HUDEP-2 (cell line): ENCODE results near the gene TRIAP1.

Experiments used
- DNase-seq, 76 experiments: peaks; one replicate each; lab custom pipeline; 2025; ENCODE audit not compliant: unreplicated experiment in 76 of 76; lab: John Stamatoyannopoulos, UW

The TRIAP1 gene

DNA sequence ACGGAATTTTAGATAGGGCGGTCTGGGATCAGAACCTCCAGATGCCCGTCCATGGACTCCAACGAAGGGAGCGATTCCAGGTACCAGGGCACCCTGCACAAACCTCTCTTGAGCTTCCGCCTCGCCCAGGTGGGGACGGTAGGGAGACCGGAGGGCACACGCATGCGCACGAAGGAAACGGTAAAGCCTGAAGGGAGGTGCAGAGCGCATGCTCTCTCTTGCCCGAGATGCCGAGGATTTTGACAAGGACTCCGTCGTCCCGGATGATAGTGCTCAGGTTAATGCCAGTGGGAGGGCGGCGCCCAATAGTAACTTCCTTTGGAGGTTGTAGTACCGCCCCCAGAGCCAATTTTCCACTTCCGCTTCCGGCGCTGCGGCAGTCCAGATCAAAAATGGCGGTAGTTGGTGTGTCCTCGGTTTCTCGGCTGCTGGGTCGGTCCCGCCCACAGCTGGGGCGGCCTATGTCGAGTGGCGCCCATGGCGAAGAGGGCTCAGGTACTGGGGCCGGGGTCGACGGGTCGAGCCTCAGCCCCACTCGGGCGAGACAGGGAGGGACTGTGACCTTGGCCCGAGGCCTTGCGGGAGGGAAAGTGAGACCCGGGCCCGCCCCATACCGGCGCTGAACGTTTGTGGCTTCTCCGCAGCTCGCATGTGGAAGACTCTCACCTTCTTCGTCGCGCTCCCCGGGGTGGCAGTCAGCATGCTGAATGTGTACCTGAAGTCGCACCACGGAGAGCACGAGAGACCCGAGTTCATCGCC is 8.3 kb downstream of the TRIAP1 start, which contains the start of gene COX6A1:
Gene COX6A1, plus strand, starts transcription at position 379 of the 760 bp plus-strand sequence. Its CDS starts 14 bp downstream, at position 393.
- peak; percentile 25 to 98 (median 95) for DNase-seq

DNA sequence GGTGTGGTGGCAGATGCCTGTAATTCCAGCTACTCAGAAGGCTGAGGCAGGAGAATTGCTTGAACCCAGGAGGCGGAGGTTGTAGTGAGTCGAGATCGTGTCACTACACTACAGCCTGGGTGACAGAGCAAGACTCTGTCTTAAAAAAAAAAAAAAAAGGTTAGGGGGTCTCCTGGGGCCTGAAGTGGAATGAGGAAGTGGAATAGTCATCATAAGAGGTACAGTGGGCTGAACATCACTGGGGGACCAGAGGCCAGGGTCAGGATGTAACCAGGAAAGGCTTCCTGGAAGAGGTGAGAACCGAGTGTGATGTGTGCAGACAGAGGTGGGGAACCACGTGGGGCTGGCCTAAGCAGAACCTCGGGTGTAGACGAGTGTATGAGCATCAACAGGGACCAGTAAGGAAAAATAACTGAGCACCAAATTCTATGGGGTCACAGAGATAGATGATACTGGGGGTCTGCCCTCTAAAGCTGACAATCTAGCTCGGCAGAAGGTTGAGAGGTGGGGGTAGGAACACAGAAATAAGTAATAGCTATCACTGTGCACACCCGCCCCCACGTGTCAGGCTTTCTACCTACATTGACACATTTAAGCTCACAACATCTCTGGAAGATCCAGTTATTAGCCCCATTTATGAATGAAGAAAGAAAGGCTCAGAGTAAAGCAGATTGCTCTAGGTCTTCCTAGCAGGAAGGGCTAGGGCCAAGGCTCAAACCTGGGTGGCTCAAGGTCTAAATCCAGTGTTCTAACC is 13.2 kb downstream of the TRIAP1 start:
- no peak for DNase-seq

DNA sequence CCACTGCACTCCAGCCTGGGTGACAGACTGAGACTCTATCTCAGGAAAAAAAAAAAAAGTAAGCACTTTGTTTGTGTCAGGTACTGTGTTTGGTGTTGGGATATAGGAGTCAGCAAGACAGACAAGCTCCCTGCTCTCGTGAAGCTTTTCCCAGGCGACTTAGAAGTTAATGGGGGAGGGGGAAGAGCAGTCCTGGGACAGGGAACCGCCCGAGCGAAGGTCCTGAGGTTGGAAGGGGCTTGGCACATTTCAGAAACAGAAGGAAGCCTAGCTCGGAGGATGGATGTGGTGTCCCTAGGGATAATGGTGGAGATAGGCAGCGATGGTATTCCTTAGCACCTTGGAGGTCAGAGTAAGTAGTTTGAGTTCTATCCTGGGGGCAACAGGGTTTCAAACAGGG is 16.8 kb downstream of the TRIAP1 start:
- no peak for DNase-seq

DNA sequence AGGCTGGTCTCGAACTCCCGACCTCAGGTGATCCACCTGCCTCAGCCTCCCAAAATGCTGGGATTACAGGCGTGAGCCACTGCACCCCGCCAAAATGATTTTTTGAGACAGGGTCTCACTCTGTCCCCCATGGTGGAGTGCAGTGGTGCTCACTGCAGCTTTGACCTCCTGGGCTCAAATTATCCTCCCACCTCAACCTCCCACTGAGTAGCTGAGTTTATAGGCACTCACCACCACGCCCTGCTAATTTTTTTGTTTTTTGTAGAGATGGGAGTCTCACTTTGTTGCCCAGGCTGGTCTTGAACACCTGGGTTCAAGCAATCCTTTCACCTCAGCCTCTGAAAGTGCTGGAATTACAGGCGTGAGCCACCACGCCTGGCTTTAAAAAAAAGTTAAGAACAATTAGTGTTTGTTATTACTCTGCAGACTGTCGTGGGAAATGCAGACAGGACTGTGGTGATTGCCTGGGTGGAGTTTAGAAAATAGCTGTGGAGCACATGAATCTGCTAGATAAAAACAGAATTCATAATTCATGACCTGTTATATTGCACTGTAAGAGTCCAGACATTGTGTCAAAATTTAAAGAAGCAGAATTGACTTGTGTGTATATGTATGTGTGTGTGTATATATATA is 17.5 kb downstream of the TRIAP1 start:
- DNase-seq, result no peak

DNA sequence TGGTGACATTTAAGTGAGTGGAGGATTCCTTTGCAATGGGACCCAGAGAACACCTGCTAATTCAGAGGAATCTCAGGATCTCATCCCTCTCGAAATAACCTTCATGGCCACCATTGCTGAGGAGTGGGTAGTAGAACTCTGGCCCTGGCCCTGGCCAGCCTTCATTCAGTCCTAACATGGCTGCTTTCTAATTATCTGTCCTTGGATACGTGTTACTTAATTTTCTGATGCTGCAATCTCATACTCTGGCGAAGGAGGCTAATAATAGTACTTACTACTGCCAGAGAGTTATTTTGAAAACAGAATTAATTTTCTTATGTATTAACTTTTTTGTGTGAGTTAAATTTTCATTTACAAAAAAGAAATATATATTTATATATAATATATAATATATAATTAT is 20.4 kb downstream of the TRIAP1 start:
- DNase-seq, result no peak

DNA sequence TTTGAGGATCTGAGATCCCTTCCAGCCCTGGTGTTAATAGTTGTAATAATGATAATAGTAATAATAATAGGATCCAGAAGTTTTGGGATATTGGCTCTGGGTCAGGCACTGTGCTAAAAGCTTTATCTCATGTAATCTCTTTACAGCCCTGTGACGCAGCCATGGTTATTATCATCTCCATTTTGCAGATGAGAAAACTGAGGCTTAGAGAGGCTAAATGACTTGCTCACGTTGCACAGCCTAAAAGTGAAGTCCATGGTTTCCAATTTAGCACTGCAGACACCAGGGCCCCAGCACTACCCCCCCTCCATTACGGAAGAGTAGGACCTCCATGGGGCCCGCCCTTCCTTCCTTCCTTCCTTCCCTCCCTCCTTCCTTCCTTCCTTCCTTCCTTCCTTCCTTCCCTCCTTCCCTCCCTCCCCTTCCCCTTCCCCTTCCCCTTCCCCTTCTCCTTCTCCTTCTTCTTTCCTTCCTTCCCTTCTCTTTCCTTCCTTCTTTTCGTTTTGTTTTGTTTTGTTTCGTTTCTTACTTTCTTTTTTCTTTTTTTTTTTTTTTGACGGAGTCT is 23.2 kb downstream of the TRIAP1 start:
- no peak for DNase-seq

DNA sequence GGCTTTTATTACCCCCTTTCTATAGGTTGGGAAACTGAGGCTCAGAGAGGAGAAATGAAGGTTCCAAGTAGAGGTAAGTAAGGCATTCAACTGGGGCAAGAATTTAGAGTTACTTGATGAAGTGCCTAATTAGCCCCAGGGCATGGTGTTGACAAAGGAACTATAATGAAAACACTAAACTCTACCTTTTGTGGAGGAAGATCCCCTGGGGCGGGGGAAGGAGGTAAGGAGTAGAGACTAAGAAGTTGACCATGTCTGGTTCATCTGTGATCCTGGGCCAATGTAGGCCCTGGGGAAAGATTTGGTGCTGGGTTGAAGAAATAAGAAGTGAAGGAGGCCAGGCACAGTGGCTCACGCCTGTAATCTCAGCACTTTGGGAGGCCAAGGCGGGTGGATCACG is 24.5 kb downstream of the TRIAP1 start:
- DNase-seq, result no peak

DNA sequence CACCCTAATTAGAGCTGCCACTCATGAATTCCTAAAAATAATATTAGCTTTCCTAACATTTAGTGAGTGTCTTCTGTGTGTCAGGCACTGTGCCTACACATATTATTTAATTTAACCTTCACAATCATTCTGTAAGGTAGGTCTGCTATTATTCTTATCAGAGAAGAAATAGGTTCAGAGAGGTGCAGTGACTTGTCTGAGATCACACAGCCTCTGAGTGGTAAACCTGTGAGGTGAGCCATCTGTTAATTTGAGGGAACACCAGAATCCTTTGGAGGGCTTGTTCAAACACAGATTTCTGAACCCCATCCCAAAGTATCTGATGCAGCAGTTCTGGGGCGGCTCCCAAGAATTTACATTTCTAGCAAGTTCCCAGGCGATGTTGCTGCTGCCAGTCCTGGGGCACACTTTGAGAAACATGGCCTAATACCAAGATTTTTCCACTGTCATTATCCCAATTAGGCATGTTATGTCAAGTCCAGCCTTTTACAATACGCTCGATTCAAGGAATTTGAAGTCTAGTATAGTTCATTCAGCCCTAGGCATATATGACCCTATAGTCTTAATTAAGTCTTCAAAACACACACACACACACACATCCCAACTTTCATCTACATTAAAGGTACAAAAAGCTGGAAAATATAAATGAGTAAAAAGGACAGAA is 28.1 kb downstream of the TRIAP1 start:
- DNase-seq, result no peak

DNA sequence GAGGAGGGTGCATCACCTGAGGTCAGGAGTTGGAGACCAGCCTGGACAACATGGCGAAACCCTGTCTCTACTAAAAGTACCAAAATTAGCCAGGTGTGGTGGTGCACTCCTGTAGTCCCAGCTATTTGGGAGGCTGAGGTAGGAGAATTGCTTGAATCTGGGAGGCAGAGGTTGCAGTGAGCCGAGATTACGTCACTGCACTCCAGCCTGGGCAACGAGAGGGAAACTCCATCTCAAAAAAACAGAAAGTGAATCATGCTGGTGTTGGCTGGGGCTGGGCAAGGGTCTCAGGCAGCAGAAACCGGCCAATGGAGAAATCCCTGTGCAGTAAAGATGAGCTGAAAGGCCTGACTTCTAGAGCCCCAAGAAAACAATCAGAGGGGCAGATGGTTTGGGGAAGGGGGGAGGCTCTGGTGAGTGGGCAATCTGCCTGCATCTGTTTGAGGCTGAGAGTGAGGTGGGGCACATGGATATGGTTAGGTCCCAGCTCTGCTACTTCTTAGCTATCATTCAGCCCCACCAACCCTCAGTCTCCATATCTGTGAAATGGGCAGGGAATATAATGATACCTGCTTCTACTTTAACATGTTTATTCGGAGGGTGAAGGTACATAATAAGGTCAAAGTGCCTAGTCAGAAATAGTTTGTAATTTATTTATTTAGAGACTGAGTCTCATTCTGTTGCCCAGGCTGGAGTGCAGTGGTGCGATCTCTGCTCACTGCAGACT is 29.5 kb downstream of the TRIAP1 start:
- no peak for DNase-seq

DNA sequence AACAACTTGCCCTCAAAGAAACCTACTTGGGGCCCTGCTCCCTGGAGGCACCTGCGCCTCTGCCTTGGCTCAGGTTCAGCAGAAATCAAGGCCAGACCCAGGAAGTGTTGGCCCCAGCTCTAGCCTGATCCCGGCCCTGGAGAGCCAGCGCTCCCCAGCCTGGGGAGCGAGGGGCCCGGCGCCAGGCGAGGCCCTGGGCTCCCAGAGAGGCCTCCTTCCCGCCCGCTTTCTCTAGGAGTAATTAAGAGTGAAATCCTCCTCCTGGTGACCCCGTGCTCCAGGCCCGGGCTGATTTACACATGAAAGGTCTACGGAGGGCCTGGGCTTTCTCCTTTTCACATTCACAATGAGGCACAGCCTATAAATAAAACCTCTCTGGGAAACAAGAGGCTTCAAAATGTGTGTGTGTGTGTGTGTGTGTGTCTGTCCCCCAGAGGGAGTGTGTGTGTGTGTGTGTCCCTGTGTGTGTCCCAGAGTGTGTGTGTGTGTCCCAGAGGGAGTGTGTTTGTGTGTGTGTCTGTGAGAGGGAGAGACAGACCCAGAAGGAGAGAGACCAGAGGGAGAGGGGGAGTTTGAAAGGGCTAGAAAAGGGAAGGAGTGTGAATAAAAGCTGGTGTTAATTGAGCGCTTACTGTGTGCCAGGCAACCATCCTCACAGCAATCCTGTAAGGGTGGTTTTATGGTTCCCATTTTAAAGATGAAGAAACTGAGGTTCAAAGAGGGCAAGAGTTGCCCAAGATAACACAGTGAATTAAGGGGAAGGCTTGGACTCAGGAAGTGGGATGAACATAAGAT is 32.1 kb downstream of the TRIAP1 start:
- DNase-seq, result no peak

DNA sequence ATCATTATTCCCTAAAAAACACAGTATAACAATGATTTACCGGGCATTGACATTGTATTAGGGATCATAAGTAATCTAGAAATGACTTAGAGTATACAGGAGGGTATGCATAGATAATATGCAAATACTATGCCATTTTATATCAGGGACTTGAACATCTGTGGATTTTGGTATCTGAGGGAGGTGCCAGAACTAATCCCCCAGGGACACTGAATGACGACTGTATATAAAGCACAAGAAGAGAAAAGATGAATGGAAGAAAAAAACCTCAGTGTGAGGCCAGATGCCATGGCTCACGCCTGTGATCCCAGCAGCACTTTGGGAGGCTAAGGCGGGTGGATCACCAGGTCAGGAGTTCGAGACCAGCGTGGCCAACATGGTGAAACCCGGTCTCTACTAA is 33.8 kb downstream of the TRIAP1 start:
- no peak for DNase-seq

DNA sequence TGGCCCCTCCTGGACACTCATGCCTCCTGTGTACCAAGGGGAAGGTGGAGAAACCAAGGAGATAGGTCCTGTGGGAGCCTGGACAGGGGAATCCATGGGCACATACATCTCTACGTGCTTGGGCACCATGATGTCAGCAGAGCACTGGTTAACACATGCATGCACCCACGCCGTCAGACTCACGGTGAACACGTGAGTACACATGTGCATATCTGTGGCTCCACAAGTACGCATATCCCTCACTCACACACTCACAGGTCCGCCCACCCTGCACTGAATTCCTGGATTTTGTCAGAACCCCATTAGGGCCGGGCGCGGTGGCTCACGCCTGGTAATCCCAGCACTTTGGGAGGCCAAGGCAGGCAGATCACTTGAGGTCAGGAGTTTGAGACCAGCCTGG is 37.4 kb downstream of the TRIAP1 start:
- DNase-seq, result no peak

DNA sequence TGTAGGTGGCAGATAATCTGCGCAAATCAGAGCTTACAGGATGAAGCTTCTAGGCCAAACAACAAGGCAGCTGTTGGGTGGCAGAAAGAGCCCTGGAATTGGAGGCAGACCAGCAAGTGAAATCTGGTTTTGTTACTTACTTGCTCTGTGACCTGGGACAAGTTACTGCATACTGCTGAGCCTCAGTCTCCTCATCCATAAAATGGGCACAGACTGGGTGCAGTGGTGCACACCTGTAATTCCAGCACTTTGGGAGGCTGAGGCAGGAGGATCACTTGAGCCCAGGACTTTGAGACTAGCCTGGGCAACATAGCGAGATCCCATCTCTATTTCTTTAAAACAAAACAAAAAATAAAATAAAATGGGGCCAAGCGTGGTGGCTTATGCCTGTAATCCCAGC is 39.6 kb downstream of the TRIAP1 start:
- DNase-seq, result no peak

DNA sequence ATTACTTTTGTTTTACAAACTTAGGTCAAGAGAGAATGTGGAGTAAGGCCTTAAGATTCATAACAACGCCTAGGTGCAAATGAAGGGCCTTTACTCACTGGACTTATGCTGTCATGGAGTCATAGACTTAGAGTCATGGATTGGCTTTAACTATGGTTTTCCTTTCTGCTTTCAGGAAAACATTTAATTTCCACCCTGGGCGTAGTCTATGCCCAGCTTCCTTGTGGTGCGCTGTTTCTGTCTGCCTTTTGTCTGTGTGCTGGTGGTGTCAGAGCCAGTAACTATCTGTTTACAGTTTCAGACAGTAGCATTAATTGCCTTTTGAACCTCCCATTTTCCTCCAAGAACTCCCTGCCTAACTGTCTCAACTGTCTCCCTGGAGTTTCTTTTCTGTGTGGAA is 40.1 kb downstream of the TRIAP1 start:
- DNase-seq, result no peak

DNA sequence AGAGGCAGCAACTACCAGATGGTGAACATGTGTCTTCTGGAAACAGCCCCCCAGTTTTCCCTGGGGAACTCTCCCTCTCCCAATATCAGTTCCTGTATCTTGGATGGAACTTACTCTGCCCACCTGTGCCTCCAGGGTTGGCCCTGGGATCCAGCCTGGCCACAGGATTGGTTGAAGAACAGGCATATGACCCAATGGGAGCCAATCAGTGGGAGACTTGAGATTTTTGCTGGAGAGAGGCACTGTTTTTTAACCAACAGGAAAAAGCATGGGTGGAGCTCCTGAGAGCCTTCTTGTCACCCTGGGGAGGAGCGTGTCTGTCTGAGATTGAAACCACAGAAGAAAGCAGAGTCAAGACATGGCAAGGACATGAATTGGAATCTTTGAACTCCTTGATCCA is 41.9 kb downstream of the TRIAP1 start:
- DNase-seq, result no peak

DNA sequence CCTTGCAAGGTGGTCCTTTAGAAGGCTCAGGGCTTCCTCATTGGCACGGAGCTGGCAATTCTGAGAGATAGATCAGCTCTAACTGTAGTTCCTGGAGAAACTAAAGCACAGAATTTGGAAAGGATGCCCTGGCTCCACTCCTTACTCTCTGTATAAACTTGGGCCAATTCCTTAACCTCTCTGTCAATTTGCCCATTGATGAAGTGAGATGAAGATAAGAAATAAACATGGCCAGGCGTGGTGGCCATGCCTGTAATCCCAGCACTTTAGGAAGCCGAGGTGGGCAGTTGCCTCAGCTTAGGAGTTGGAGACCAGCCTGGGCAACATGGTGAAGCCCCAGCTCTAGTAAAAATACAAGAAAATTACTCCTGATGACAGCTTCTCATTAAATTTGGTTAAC is 42.3 kb downstream of the TRIAP1 start:
- no peak for DNase-seq

DNA sequence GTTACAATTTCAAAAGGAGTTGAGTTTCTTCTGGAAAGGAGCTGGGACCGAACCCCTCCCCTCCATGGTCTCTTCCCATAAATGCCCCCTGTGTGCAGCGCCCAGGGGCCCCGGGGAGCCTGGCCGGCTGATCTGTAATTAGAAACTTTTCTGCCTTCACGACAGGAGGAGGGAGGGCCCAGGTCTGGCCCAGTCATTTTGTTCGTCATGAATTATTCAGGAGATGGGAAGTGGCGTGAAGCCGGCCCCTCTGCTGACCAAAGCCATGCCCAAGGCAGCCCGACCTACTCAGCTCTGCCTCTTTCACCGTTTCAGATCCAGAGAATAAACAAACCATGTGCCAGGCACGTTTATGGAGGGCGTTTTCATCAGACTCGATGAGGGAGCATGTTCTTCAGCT is 44.0 kb downstream of the TRIAP1 start:
- DNase-seq, result no peak

DNA sequence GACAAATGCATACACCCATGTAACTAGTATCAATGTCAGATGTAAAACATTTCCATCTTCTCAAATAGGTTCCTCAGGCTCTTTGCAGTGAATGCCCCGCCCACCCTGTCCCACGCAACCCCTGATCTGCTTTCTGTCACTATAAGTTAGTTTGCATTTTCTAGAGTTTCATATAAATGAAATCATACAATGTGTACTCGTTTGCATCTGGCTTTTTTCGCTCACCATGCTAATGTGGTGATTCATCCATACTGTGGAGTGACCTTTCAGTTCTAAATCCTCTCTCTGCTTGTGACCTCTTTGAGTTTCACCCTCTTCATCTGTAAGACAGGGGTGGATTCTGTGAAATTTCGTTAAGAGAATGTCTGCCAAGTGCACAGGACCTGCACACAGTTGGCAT is 46.7 kb downstream of the TRIAP1 start:
- DNase-seq, result no peak

DNA sequence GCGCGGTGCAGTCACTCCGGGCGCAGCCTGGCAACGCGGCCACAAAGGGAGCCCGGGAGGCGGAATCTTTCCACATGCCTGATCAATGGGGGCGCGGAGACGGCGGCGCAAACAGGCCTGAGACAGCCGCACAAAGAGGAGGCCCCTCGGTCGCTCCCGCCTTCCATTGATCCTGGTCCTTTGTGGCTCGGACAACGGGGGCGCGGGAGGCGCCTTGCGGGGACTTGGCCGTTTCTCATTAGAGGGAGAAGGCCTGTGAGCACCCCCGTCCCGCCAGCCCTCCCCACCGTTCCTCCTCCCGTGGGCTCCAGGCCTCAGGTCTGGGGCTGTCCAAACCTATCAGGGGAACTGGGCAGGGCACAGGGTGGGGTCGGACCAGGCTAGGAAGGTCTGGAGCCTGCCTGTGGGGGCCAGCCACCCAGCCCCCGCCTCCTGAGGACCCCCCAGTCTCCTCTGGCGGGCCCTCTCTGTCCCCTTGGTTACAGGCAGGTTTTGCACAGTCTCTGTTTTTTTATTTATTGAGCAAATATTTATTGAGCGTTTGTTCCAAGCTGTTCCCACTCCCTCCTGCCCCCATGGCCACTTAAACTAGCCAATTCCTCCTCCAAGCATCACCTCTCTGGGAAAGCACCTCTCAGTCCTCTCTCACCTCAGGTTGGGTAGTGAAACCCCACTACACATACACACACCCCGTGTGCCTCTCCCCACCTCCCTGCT is 48.2 kb downstream of the TRIAP1 start:
- no peak for DNase-seq
